Measurements from ENCODE around the gene ZNF628. TPM values are rescaled to one million over a fixed set of nuclear protein-coding genes. Genes with fewer than 3 reads are reported as not detected.
A peak's percentile ranks its signal among the peaks of the same experiment; 100 is the strongest.

ZNF628 gene
- total and polyA plus RNA-seq, 2 donors (not counting 1 experiment from before 2014, with no cell fraction given), result 13.3 to 18.3 TPM

DNA sequence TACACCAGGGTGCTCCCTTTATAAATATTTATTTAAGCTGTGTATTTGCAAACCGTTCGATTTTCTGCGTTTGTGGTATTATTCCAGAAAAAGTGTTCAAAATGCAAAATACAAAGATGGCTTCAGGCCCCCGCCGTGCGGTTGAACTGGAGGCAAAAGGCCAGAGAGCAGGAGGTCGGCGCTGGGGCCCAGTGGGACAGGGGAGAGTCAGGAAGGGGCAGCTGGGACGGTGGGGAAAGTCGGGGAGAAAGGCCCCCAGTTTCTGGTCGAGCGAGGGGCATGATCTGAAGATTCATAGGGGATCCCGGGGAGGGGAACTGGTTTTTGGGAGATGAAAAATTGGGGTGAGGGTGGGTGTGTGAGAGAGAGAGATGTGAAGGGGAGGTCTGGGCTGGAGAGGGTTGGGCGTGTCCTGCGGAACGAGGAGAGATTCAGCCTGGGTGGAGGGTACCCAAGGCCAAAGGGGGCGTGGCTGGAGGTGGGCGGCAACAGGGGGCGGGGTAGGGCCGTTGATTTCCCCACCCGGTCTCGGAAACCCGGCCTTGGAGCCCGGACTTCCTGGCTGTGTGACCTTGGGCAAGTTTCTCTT, 15.7 kb upstream of the ZNF628 start:
- CTCF ChIA-PET, result interaction anchor here (1.8 to 1.9 kb wide), 2 partner anchors 15 to 43 kb away, joined by 8 to 11 read pairs; partner anchors contain the start of gene ZNF628

More for the DNA sequence above, 15.7 kb upstream of the ZNF628 start:
- H3K9ac ChIP-seq (ENCODE audit: low read length), result peak overlapping the region; percentile 80
- H3K4me2 ChIP-seq (replicated peaks; ENCODE audit: low read depth, low read length, poor library complexity, severe bottlenecking), result peak overlapping the region; percentile 89
- H3K4me1 ChIP-seq (ENCODE audit: control insufficient read depth in 2 of 2, insufficient read depth in 2 of 2, low read length in 2 of 2), result peaks cover 10 to 14% of the 10 kb centered on the region in 2 donors
- H3K36me3 ChIP-seq (replicated peaks in 1 of 2; ENCODE audit: control extremely low read depth in 1 of 2, control insufficient read depth in 1 of 2, extremely low read depth in 1 of 2, insufficient read depth in 2 of 2, low read length in 1 of 2), result no peaks in the 10 kb centered on the region
- Mint-ChIP-seq H3K4me3 (peak overlapping the region; percentile 87), H3K27ac (peak overlapping the region; percentile 63), H3K4me1 (peaks cover 20% of the 10 kb centered on the region), H3K27me3 (no peaks in the 10 kb centered on the region), H3K9me3 (ENCODE audit: insufficient read depth) (no peaks in the 10 kb centered on the region)
- H3K27ac ChIP-seq (ENCODE audit: low read length in 2 of 2), result peak overlapping the region; percentile 73 to 78
- peak; percentile 60 for DNase-seq
- peak overlapping the region; percentile 71 for H2AFZ ChIP-seq (ENCODE audit: insufficient read depth, low read depth, low read length, poor library complexity, severe bottlenecking)
- H3K4me3 ChIP-seq (ENCODE audit: control extremely low read depth in 1 of 5, extremely low read depth in 1 of 5, insufficient read depth in 1 of 5, low read depth in 2 of 5, low read length in 4 of 5), result peak overlapping the region; percentile 42 to 98 (median 90)
- TF ChIP-seq EZH2 (IDR thresholded peaks at IDR 0.05; ENCODE audit: borderline replicate concordance, insufficient read depth, low read depth, low read length, poor library complexity, severe bottlenecking) (no peak), CTCF (IDR thresholded peaks at IDR 0.05) (no peak)
- WGBS (ENCODE audit: insufficient coverage), result 44% methylated on average over 21 of the region's 24 CpGs
- intact Hi-C loops (cut with micrococcal nuclease), result loop anchor here (1.0 to 5.0 kb wide), 7 partner anchors 16 to 201 kb away; partner anchors contain the start of genes HSPBP1, KMT5C, PPP6R1 and UBE2S
- no peaks in the 10 kb centered on the region for H3K79me2 ChIP-seq (ENCODE audit: control insufficient read depth, insufficient read depth, low read length)
- no peaks in the 10 kb centered on the region for H4K20me1 ChIP-seq (ENCODE audit: control insufficient read depth, insufficient read depth, low read length, poor library complexity, severe bottlenecking)
- POLR2A ChIA-PET, result interaction anchor here (1.1 kb wide), 1 partner anchor 15 kb away, joined by 3 read pairs; no protein-coding TSS in a partner anchor
- H3K9me3 ChIP-seq (ENCODE audit: control extremely low read depth in 1 of 3, control insufficient read depth in 2 of 3, insufficient read depth in 1 of 3, low read length in 2 of 3), result peaks cover 0 to 3% (median 0%) of the 10 kb centered on the region in 3 donors
- H3K27me3 ChIP-seq (replicated peaks in 1 of 4; ENCODE audit: control extremely low read depth in 1 of 4, control insufficient read depth in 3 of 4, insufficient read depth in 4 of 4, low read length in 3 of 4), result no peaks in the 10 kb centered on the region
- no peak for ATAC-seq (ENCODE audit: low read depth)
